ENCODE measurements around the gene SEMA6A. TPM values are rescaled to one million over a fixed set of nuclear protein-coding genes. Genes with fewer than 3 reads are reported as not detected.

Gene SEMA6A
- total and polyA plus RNA-seq, 9 of the 15 experiments (the other 6 are each of a cell fraction or from before 2014, with no cell fraction given) = 0.04 to 0.42 (median 0.18) TPM; not detected in 5

GRCh38 chr5:116507051-116507537 is 67.5 kb downstream of the SEMA6A start (continued):
- TF ChIP-seq, protein P1, sequence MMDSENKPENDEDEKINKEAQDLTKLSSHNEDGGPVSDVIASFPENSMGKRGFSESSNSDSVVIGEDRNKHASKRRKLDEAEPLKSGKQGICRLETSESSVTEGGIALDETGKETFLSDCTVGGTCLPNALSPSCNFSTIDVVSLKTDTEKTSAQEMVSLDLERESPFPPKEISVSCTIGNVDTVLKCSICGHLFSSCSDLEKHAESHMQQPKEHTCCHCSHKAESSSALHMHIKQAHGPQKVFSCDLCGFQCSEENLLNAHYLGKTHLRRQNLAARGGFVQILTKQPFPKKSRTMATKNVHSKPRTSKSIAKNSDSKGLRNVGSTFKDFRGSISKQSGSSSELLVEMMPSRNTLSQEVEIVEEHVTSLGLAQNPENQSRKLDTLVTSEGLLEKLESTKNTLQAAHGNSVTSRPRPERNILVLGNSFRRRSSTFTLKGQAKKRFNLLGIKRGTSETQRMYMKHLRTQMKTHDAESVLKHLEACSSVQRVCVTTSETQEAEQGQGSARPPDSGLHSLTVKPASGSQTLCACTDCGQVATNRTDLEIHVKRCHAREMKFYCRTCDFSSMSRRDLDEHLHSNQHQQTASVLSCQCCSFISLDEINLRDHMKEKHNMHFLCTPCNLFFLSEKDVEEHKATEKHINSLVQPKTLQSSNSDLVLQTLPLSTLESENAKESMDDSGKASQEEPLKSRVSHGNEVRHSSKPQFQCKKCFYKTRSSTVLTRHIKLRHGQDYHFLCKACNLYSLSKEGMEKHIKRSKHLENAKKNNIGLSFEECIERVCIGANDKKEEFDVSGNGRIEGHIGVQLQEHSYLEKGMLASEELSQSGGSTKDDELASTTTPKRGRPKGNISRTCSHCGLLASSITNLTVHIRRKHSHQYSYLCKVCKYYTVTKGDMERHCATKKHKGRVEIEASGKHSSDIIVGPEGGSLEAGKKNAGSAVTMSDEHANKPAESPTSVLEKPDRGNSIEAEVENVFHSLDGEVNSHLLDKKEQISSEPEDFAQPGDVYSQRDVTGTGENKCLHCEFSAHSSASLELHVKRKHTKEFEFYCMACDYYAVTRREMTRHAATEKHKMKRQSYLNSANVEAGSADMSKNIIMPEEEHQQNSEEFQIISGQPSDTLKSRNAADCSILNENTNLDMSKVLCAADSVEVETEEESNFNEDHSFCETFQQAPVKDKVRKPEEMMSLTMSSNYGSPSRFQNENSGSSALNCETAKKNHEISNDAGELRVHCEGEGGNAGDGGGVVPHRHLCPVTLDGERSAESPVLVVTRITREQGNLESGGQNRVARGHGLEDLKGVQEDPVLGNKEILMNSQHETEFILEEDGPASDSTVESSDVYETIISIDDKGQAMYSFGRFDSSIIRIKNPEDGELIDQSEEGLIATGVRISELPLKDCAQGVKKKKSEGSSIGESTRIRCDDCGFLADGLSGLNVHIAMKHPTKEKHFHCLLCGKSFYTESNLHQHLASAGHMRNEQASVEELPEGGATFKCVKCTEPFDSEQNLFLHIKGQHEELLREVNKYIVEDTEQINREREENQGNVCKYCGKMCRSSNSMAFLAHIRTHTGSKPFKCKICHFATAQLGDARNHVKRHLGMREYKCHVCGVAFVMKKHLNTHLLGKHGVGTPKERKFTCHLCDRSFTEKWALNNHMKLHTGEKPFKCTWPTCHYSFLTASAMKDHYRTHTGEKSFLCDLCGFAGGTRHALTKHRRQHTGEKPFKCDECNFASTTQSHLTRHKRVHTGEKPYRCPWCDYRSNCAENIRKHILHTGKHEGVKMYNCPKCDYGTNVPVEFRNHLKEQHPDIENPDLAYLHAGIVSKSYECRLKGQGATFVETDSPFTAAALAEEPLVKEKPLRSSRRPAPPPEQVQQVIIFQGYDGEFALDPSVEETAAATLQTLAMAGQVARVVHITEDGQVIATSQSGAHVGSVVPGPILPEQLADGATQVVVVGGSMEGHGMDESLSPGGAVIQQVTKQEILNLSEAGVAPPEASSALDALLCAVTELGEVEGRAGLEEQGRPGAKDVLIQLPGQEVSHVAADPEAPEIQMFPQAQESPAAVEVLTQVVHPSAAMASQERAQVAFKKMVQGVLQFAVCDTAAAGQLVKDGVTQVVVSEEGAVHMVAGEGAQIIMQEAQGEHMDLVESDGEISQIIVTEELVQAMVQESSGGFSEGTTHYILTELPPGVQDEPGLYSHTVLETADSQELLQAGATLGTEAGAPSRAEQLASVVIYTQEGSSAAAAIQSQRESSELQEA (IDR thresholded peaks at IDR 0.05; ENCODE audit: low read depth) = no peak
- TF ChIP-seq ZNF609 (CRISPR knock-in tag; IDR thresholded peaks at IDR 0.05; ENCODE audit: borderline replicate concordance) = no peak
- no peak for TF ChIP-seq CSDE1 (IDR thresholded peaks at IDR 0.05)
- TF ChIP-seq, protein P2, sequence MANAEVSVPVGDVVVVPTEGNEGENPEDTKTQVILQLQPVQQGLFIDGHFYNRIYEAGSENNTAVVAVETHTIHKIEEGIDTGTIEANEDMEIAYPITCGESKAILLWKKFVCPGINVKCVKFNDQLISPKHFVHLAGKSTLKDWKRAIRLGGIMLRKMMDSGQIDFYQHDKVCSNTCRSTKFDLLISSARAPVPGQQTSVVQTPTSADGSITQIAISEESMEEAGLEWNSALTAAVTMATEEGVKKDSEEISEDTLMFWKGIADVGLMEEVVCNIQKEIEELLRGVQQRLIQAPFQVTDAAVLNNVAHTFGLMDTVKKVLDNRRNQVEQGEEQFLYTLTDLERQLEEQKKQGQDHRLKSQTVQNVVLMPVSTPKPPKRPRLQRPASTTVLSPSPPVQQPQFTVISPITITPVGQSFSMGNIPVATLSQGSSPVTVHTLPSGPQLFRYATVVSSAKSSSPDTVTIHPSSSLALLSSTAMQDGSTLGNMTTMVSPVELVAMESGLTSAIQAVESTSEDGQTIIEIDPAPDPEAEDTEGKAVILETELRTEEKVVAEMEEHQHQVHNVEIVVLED (CRISPR knock-in tag; IDR thresholded peaks at IDR 0.05) = no peak
- no peak for TF ChIP-seq ZNF3 (CRISPR knock-in tag; IDR thresholded peaks at IDR 0.05)
- TF ChIP-seq USF1 (CRISPR knock-in tag; IDR thresholded peaks at IDR 0.05) = no peak
- no peak for TF ChIP-seq RFX7 (CRISPR knock-in tag; IDR thresholded peaks at IDR 0.05)
- no peak for TF ChIP-seq CEBPG (CRISPR knock-in tag; IDR thresholded peaks at IDR 0.05)
- TF ChIP-seq CEBPG (tag; conservative IDR thresholded peaks at IDR 0.05 in 1 of 2, IDR thresholded peaks at IDR 0.05 in 1 of 2) = 0 out of 4 replicates have a peak, but pooled peaks of 1 of the 2 experiments have one; percentile 27
- 0 out of 2 replicates have a peak, but pooled peaks have one; percentile 12 for TF ChIP-seq CEBPB (tag; IDR thresholded peaks at IDR 0.05)
- TF ChIP-seq SMARCA5 (IDR thresholded peaks at IDR 0.05) = no peak
- no peak for TF ChIP-seq DMBX1 (CRISPR knock-in tag; IDR thresholded peaks at IDR 0.05; ENCODE audit: borderline replicate concordance)

Measured in K562 (cell line).